ENCODE data around the gene BLOC1S3.

DNA sequence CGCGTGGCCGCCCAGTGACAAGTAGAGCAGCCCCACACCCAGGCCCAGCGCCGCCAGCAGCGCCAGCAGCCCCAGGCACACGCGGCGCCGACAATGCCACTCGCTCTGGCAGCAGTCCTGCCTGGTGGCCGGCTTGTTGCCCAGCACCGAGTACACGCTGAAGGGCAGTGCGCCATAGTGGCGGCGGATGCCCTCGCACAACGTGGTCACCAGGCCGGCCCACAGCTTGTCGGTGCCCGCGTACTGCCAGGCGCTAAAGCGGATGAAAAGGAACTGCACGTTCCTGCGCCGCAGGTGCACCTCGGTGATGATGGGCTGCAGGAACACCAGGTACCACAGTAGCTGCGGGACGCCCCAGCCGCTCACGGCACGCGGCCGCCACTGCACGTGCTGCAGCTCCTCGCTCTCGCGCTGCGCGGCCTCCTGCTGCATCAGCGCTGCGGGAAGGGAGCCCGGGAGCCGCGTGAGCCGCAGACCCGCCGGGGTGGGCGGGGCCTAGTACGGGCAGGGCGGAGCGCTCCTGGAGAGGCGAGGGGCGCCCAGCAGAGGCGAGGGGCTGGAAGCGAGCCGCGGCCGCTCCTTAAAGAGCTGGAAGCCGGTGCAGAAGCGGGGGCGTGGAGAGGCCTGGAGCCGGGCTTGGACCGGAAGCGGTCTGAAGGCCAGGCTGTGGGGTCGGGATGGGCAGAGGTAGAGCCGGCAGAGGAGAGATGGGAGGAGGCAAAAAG, 25.1 kb upstream of the BLOC1S3 start:
- TF ChIP-seq SMC3 (IDR thresholded peaks at IDR 0.05; ENCODE audit: low read length): no peak
- TF ChIP-seq REPIN1 (CRISPR knock-in tag; IDR thresholded peaks at IDR 0.05; ENCODE audit: borderline replicate concordance, low read depth): no peak
- TF ChIP-seq, protein P1, sequence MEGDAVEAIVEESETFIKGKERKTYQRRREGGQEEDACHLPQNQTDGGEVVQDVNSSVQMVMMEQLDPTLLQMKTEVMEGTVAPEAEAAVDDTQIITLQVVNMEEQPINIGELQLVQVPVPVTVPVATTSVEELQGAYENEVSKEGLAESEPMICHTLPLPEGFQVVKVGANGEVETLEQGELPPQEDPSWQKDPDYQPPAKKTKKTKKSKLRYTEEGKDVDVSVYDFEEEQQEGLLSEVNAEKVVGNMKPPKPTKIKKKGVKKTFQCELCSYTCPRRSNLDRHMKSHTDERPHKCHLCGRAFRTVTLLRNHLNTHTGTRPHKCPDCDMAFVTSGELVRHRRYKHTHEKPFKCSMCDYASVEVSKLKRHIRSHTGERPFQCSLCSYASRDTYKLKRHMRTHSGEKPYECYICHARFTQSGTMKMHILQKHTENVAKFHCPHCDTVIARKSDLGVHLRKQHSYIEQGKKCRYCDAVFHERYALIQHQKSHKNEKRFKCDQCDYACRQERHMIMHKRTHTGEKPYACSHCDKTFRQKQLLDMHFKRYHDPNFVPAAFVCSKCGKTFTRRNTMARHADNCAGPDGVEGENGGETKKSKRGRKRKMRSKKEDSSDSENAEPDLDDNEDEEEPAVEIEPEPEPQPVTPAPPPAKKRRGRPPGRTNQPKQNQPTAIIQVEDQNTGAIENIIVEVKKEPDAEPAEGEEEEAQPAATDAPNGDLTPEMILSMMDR (CRISPR knock-in tag; IDR thresholded peaks at IDR 0.05): no peak
- no peak for TF ChIP-seq ZNF263 (CRISPR knock-in tag; IDR thresholded peaks at IDR 0.05)
- no peak for TF ChIP-seq ZSCAN29 (CRISPR knock-in tag; conservative IDR thresholded peaks at IDR 0.05)
- TF ChIP-seq POLR2G (IDR thresholded peaks at IDR 0.05; ENCODE audit: low read depth, low read length): no peak
- TF ChIP-seq JUN (CRISPR knock-in tag; IDR thresholded peaks at IDR 0.05): no peak
- TF ChIP-seq, protein P2, sequence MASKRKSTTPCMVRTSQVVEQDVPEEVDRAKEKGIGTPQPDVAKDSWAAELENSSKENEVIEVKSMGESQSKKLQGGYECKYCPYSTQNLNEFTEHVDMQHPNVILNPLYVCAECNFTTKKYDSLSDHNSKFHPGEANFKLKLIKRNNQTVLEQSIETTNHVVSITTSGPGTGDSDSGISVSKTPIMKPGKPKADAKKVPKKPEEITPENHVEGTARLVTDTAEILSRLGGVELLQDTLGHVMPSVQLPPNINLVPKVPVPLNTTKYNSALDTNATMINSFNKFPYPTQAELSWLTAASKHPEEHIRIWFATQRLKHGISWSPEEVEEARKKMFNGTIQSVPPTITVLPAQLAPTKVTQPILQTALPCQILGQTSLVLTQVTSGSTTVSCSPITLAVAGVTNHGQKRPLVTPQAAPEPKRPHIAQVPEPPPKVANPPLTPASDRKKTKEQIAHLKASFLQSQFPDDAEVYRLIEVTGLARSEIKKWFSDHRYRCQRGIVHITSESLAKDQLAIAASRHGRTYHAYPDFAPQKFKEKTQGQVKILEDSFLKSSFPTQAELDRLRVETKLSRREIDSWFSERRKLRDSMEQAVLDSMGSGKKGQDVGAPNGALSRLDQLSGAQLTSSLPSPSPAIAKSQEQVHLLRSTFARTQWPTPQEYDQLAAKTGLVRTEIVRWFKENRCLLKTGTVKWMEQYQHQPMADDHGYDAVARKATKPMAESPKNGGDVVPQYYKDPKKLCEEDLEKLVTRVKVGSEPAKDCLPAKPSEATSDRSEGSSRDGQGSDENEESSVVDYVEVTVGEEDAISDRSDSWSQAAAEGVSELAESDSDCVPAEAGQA (IDR thresholded peaks at IDR 0.05; ENCODE audit: low read depth): no peak
- TF ChIP-seq, protein P2 (CRISPR knock-in tag; IDR thresholded peaks at IDR 0.05; ENCODE audit: borderline replicate concordance): no peak
- no peak for TF ChIP-seq HDAC2 (CRISPR knock-in tag; IDR thresholded peaks at IDR 0.05)
- TF ChIP-seq ESRRA (CRISPR knock-in tag; IDR thresholded peaks at IDR 0.05; ENCODE audit: low read depth): no peak
- no peak for TF ChIP-seq MIER2 (CRISPR knock-in tag; IDR thresholded peaks at IDR 0.05)
- TF ChIP-seq, protein P3, sequence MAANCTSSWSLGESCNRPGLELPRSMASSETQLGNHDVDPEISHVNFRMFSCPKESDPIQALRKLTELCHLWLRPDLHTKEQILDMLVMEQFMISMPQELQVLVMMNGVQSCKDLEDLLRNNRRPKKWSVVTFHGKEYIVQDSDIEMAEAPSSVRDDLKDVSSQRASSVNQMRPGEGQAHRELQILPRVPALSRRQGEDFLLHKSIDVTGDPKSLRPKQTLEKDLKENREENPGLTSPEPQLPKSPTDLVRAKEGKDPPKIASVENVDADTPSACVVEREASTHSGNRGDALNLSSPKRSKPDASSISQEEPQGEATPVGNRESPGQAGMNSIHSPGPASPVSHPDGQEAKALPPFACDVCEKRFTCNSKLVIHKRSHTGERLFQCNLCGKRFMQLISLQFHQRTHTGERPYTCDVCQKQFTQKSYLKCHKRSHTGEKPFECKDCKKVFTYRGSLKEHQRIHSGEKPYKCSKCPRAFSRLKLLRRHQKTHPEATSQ (CRISPR knock-in tag; IDR thresholded peaks at IDR 0.05; ENCODE audit: borderline replicate concordance): no peak

Measured in HepG2 (cell line).